Tibial nerve (tissue), 4 donors: Measurements from ENCODE around the gene GATA5. TPM values are rescaled to one million over a fixed set of nuclear protein-coding genes. Genes with fewer than 3 reads are reported as not detected.

Experiments
- DNase-seq, 2 donors: peaks; one replicate each; pipeline ENCODE4 v3.0.0-alpha.2; 2019; ENCODE audit warnings: low spot score in 2 of 2
- H3K27ac ChIP-seq, 4 donors: fragments of 200-600 bp; sonication (generic) in 3 of 4; one replicate each; pipeline ENCODE4 v1.5.1; 2017 to 2019; ENCODE audit warnings: mild to moderate bottlenecking in 1 of 4
- H3K27me3 ChIP-seq, 2 donors: fragments of 200-600 bp; sonication (generic) in 1 of 2; one replicate each; pipeline versions ENCODE4 v1.5.1 to v1.6.0; 2017 to 2019
- H3K36me3 ChIP-seq, 3 donors: fragments of 200-600 bp; sonication (generic); one replicate each; pipeline ENCODE4 v1.5.1; 2018 to 2019
- H3K4me1 ChIP-seq, 4 donors: fragments of 200-600 bp; sonication (generic) in 3 of 4; one replicate each; pipeline ENCODE4 v1.5.1; 2017 to 2019
- H3K4me3 ChIP-seq, 4 donors: fragments of 200-600 bp; sonication (generic) in 3 of 4; one replicate each; pipeline ENCODE4 v1.5.1; 2017 to 2019; ENCODE audit warnings: mild to moderate bottlenecking in 1 of 4, moderate library complexity in 1 of 4
- H3K9me3 ChIP-seq, 4 donors: fragments of 200-600 bp; sonication (generic) in 3 of 4; one replicate each; pipeline ENCODE4 v1.5.1; 2017 to 2019
- CTCF ChIP-seq, 5 experiments: fragments of 200-600 bp in 3 of 5; fragments of 450-650 bp in 2 of 5; sonication (generic) in 3 of 5; IDR thresholded peaks; one replicate each; pipeline ENCODE4 v1.5.1; 2016 to 2019; ENCODE audit warnings: antibody characterized with exemption in 5 of 5, mild to moderate bottlenecking in 3 of 5, moderate library complexity in 2 of 5
- EP300 ChIP-seq, 2 donors: sonication (generic); formaldehyde crosslinking; IDR thresholded peaks; one replicate each; pipeline ENCODE4 v1.6.1; 2017; ENCODE audit warnings: antibody characterized with exemption in 2 of 2, mild to moderate bottlenecking in 1 of 2
- POLR2A ChIP-seq, 2 donors: fragments of 450-650 bp; IDR thresholded peaks; one replicate each; pipeline ENCODE4 v1.6.1; 2017; ENCODE audit warnings: antibody characterized with exemption in 2 of 2, mild to moderate bottlenecking in 2 of 2, moderate library complexity in 2 of 2
- WGBS, 2 donors: methylation state at CpG; one replicate each; pipeline ENCODE4 v1.1.5; 2018; 5-methylcytosine and 5-hydroxymethylcytosine counted together
- total RNA-seq, 4 donors: library from RNA; depleted of rRNA; stranded (reverse); fragments of >200 nt; gene quantifications; one replicate each; pipeline ENCODE4 v1.1.0, GENCODE V29; 2016

GATA5 gene
- total RNA-seq, 4 donors from 2014 or later, result 0.20 TPM; not detected in 3

- no peaks in the 10 kb centered on the region for H3K9me3 ChIP-seq
- TF ChIP-seq EP300 (IDR thresholded peaks at IDR 0.05) (no peak), CTCF (IDR thresholded peaks at IDR 0.05) (no peak), POLR2A (IDR thresholded peaks at IDR 0.05) (no peak)
- no peak overlapping the region for H3K27ac ChIP-seq
- no peaks in the 10 kb centered on the region for H3K36me3 ChIP-seq
- peaks cover 0 to 94% of the 10 kb centered on the region in 2 donors for H3K27me3 ChIP-seq
- 14 to 22% methylated on average over 31 to 37 of the region's 37 CpGs for WGBS, 2 donors
- H3K4me3 ChIP-seq, result no peak overlapping the region
- no peak for DNase-seq
- peaks cover 0 to 43% (median 12%) of the 10 kb centered on the region in 4 donors for H3K4me1 ChIP-seq
These were observed 2.1 kb upstream of the GATA5 start for GRCh38 chr20:62477669-62478455.

GRCh38 chr20:62476056-62476838 is 452 bp upstream of the GATA5 start:
- no peak for DNase-seq
- Histone ChIP-seq H3K9me3 (no peaks in the 10 kb centered on the region), H3K27ac (peak overlapping the region in 1 of 4 donors; percentile 68), H3K4me1 (peaks cover 0 to 29% (median 12%) of the 10 kb centered on the region in 4 donors), H3K4me3 (peak overlapping the region in 3 of 4 donors; percentile 7 to 42 (median 30)), H3K36me3 (no peaks in the 10 kb centered on the region), H3K27me3 (peaks cover 0 to 92% of the 10 kb centered on the region in 2 donors)
- TF ChIP-seq CTCF (IDR thresholded peaks at IDR 0.05), result no peak
- WGBS, 2 donors, result 4% methylated on average over 24 to 44 of the region's 82 CpGs

- peaks cover 0 to 92% of the 10 kb centered on the region in 2 donors for H3K27me3 ChIP-seq
- peak overlapping the region in 2 of 4 donors; percentile 19 to 42 for H3K4me3 ChIP-seq
- no peak for DNase-seq
- WGBS, 2 donors, result 1 to 8% methylated on average over 32 to 43 of the region's 93 CpGs
- peaks cover 0 to 29% (median 12%) of the 10 kb centered on the region in 4 donors for H3K4me1 ChIP-seq
- peak overlapping the region in 1 of 4 donors; percentile 68 for H3K27ac ChIP-seq
- no peak for TF ChIP-seq EP300 (IDR thresholded peaks at IDR 0.05)
- no peak for TF ChIP-seq POLR2A (IDR thresholded peaks at IDR 0.05)
- no peak for TF ChIP-seq CTCF (IDR thresholded peaks at IDR 0.05)
- H3K36me3 ChIP-seq, result no peaks in the 10 kb centered on the region
- H3K9me3 ChIP-seq, result no peaks in the 10 kb centered on the region
These were observed 596 bp downstream of the GATA5 start for GRCh38 chr20:62475027-62475771.

- TF ChIP-seq POLR2A (IDR thresholded peaks at IDR 0.05) (no peak), EP300 (IDR thresholded peaks at IDR 0.05) (no peak), CTCF (IDR thresholded peaks at IDR 0.05) (no peak)
- Histone ChIP-seq H3K4me1 (peaks cover 0 to 29% (median 12%) of the 10 kb centered on the region in 4 donors), H3K27ac (peak overlapping the region in 1 of 4 donors; percentile 68), H3K27me3 (peaks cover 0 to 93% of the 10 kb centered on the region in 2 donors), H3K36me3 (no peaks in the 10 kb centered on the region), H3K9me3 (no peaks in the 10 kb centered on the region), H3K4me3 (peak overlapping the region in 1 of 4 donors; percentile 19)
- WGBS, 2 donors, result 6 to 7% methylated on average over 23 of the region's 25 CpGs
- DNase-seq, result no peak
These were observed 1.2 kb downstream of the GATA5 start for GRCh38 chr20:62474604-62475026.
